WTC11 (cell line): ENCODE results near the gene DHFR. TPM values are rescaled to one million over a fixed set of nuclear protein-coding genes. Genes with fewer than 3 reads are reported as not detected.

Experiments
- ATAC-seq: fragments of 200-7000 bp; cut with Tn5 transposase; 2 replicates; pipeline ENCODE4 v1.10.0; 2021; ENCODE audit warnings: mild to moderate bottlenecking, moderate library complexity
- CTCF ChIA-PET: fragments of 300-600 bp; sonication (Branson Sonifier 250); formaldehyde crosslinking; loops from one replicate; lab custom pipeline; 2021; ENCODE audit warnings: antibody characterized with exemption; lab: Charles Lee
- POLR2A ChIA-PET: fragments of 350-600 bp; sonication (Branson Sonifier 250); formaldehyde crosslinking; loops from one replicate; lab custom pipeline; 2021; ENCODE audit warnings: antibody characterized with exemption; lab: Charles Lee
- DNase-seq: peaks from one replicate; pipeline ENCODE4 v3.0.0; 2021; ENCODE audit warnings: low spot score
- H3K27ac Mint-ChIP-seq: 2 replicates; pipeline ENCODE4 v1.8.0; 2021; ENCODE audit warnings: mixed read lengths
- H3K27me3 Mint-ChIP-seq: 2 replicates; pipeline ENCODE4 v1.8.0; 2021; ENCODE audit warnings: low read depth, mild to moderate bottlenecking, moderate library complexity, mixed read lengths
- H3K36me3 Mint-ChIP-seq: 2 replicates; pipeline ENCODE4 v1.8.0; 2021; ENCODE audit warnings: mixed read lengths
- H3K4me1 Mint-ChIP-seq: 2 replicates; pipeline ENCODE4 v1.8.0; 2022; ENCODE audit warnings: mixed read lengths
- H3K4me3 Mint-ChIP-seq: 2 replicates; pipeline ENCODE4 v1.8.0; 2021; ENCODE audit warnings: mild to moderate bottlenecking, moderate library complexity, mixed read lengths
- H3K9me3 Mint-ChIP-seq: 2 replicates; pipeline ENCODE4 v1.8.0; 2021; ENCODE audit warnings: mixed read lengths
- AFF4 ChIP-seq: sonication (generic); formaldehyde crosslinking; IDR thresholded peaks from 2 replicates; pipeline ENCODE4 v1.8.1; 2023; ENCODE audit warnings: mild to moderate bottlenecking, missing genetic modification reagents, borderline replicate concordance
- ARID4B ChIP-seq: sonication (generic); formaldehyde crosslinking; IDR thresholded peaks from 2 replicates; pipeline ENCODE4 v1.8.0; 2023; ENCODE audit warnings: missing genetic modification reagents, mild to moderate bottlenecking, borderline replicate concordance
- ATF6 ChIP-seq: sonication (generic); formaldehyde crosslinking; IDR thresholded peaks from 2 replicates; pipeline ENCODE4 v1.8.1; 2023; ENCODE audit warnings: mild to moderate bottlenecking, missing genetic modification reagents
- CDX4 ChIP-seq: fragments of 250-450 bp; sonication (Bioruptor Pico); IDR thresholded peaks from 2 replicates; pipeline ENCODE4 v1.9.0; 2021; ENCODE audit warnings: moderate library complexity, mild to moderate bottlenecking, inconsistent platforms, borderline replicate concordance
- ELF4 ChIP-seq: sonication (generic); formaldehyde crosslinking; IDR thresholded peaks from 2 replicates; pipeline ENCODE4 v1.8.1; 2022; ENCODE audit warnings: low read depth, mild to moderate bottlenecking, moderate library complexity, missing genetic modification reagents
- ERG ChIP-seq: fragments of 250-450 bp; sonication (Bioruptor Pico); IDR thresholded peaks from 2 replicates; pipeline ENCODE4 v1.8.0; 2021; ENCODE audit warnings: mild to moderate bottlenecking
- FOXK1 ChIP-seq: sonication (generic); formaldehyde crosslinking; IDR thresholded peaks from 2 replicates; pipeline ENCODE4 v1.8.0; 2022; ENCODE audit warnings: mild to moderate bottlenecking, moderate library complexity, missing genetic modification reagents
- GRHL2 ChIP-seq: fragments of 250-450 bp; sonication (Bioruptor Pico); IDR thresholded peaks from 2 replicates; pipeline ENCODE4 v1.8.0; 2022; ENCODE audit warnings: mild to moderate bottlenecking, moderate library complexity; ENCODE audit not compliant: insufficient replicate concordance, severe bottlenecking
- GTF2I ChIP-seq: fragments of 250-450 bp; sonication (Bioruptor Pico); conservative IDR thresholded peaks from 2 replicates; pipeline ENCODE4 v1.4.0; 2021; ENCODE audit warnings: mild to moderate bottlenecking
- HMGA2 ChIP-seq: fragments of 250-450 bp; sonication (Bioruptor Pico); IDR thresholded peaks from 2 replicates; pipeline ENCODE4 v1.4.0; 2021; ENCODE audit warnings: mild to moderate bottlenecking, moderate library complexity
- MAX ChIP-seq: sonication (generic); formaldehyde crosslinking; IDR thresholded peaks from 2 replicates; pipeline ENCODE4 v1.8.0; 2022; ENCODE audit warnings: mild to moderate bottlenecking, missing genetic modification reagents
- NFYB ChIP-seq: sonication (generic); formaldehyde crosslinking; conservative IDR thresholded peaks from 2 replicates; pipeline ENCODE4 v1.8.0; 2022; ENCODE audit warnings: low read depth, missing genetic modification reagents
- OVOL2 ChIP-seq: fragments of 250-450 bp; sonication (Bioruptor Pico); IDR thresholded peaks from 2 replicates; pipeline ENCODE4 v1.9.0; 2021; ENCODE audit warnings: mild to moderate bottlenecking, borderline replicate concordance
- PRRX2 ChIP-seq: fragments of 250-450 bp; sonication (Bioruptor Pico); IDR thresholded peaks from 2 replicates; pipeline ENCODE4 v1.8.0; 2021; ENCODE audit warnings: mild to moderate bottlenecking
- ZNF232 ChIP-seq: sonication (generic); formaldehyde crosslinking; IDR thresholded peaks from 2 replicates; pipeline ENCODE4 v1.8.0; 2022; ENCODE audit warnings: mild to moderate bottlenecking, missing genetic modification reagents
- ZSCAN18 ChIP-seq: fragments of 250-450 bp; sonication (Bioruptor Pico); IDR thresholded peaks from 2 replicates; pipeline ENCODE4 v2.1.2; 2022; ENCODE audit warnings: mild to moderate bottlenecking, moderate library complexity
- total RNA-seq: library from RNA; stranded (reverse); gene quantifications from 3 replicates; pipeline ENCODE4 v1.2.3, GENCODE V29; 2021

The DHFR gene
- total RNA-seq, 1 experiment from 2014 or later: 68.0 TPM

- no peak for TF ChIP-seq PRRX2
- no peak for TF ChIP-seq ERG (CRISPR knock-in tag)
- no peak for TF ChIP-seq ZSCAN18 (CRISPR knock-in tag)
- no peak for TF ChIP-seq ARID4B (CRISPR knock-in tag)
- no peak for TF ChIP-seq ELF4 (CRISPR knock-in tag)
- no peak for TF ChIP-seq OVOL2 (CRISPR knock-in tag)
- TF ChIP-seq AFF4 (CRISPR knock-in tag): no peak
- TF ChIP-seq ATF6 (CRISPR knock-in tag): no peak
- no peak for TF ChIP-seq GRHL2 (CRISPR knock-in tag)
- TF ChIP-seq, all 79 proteins: peak for 0
- ChIA-PET CTCF (interaction anchor here (0.9 kb wide), 1 partner anchor 280 kb away, joined by 3 read pairs; no protein-coding TSS in a partner anchor), POLR2A (interaction anchor here (0.5 to 0.6 kb wide), 2 partner anchors 148 to 1402 kb away, joined by 3 read pairs; no protein-coding TSS in a partner anchor)
- H3K4me3 Mint-ChIP-seq: no peak overlapping the region
- ATAC-seq (no peak), DNase-seq (no peak)
- H3K4me1 Mint-ChIP-seq: no peaks in the 10 kb centered on the region
- no peak overlapping the region for H3K27ac Mint-ChIP-seq
- 0 out of 2 replicates have a peak, but pooled peaks cover 3% of the 10 kb centered on the region for H3K36me3 Mint-ChIP-seq
- no peaks in the 10 kb centered on the region for H3K9me3 Mint-ChIP-seq
- H3K27me3 Mint-ChIP-seq: no peaks in the 10 kb centered on the region
Observed at GRCh38 chr5:80623999-80624398, 30.8 kb downstream of the DHFR start.

- Mint-ChIP-seq H3K4me1 (no peaks in the 10 kb centered on the region), H3K36me3 (0 out of 2 replicates have a peak, but pooled peaks cover 3% of the 10 kb centered on the region), H3K27ac (no peak overlapping the region), H3K4me3 (no peak overlapping the region), H3K9me3 (no peaks in the 10 kb centered on the region), H3K27me3 (no peaks in the 10 kb centered on the region)
- ATAC-seq (no peak), DNase-seq (no peak)
- POLR2A ChIA-PET: no interaction called here
- CTCF ChIA-PET: no interaction called here
- TF ChIP-seq AFF4 (CRISPR knock-in tag): no peak
- no peak for TF ChIP-seq MAX (CRISPR knock-in tag)
- no peak for TF ChIP-seq ZNF232 (CRISPR knock-in tag)
- TF ChIP-seq CDX4: no peak
- TF ChIP-seq GTF2I: no peak
- no peak for TF ChIP-seq HMGA2 (CRISPR knock-in tag)
- no peak for TF ChIP-seq FOXK1 (CRISPR knock-in tag)
- no peak for TF ChIP-seq NFYB (CRISPR knock-in tag)
Observed at GRCh38 chr5:80622756-80623155, 32.0 kb downstream of the DHFR start.
